GM12872 (cell line): ENCODE data around the gene SLC35F6.

Experiments
- CTCF ChIP-seq: IDR thresholded peaks from 3 replicates; pipeline ENCODE4 v1.5.1; 2011; ENCODE audit warnings: low read depth, mild to moderate bottlenecking, low read length, moderate library complexity; ENCODE audit not compliant: insufficient read depth

Gene SLC35F6

GRCh38 chr2:26742048-26742770 lies 21.9 kb upstream of the SLC35F6 start:
- TF ChIP-seq CTCF: no peak

- TF ChIP-seq CTCF: no peak
Measured at GRCh38 chr2:26743852-26744251, 20.2 kb upstream of the SLC35F6 start.

- no peak for TF ChIP-seq CTCF
Measured at GRCh38 chr2:26744953-26745352, 19.1 kb upstream of the SLC35F6 start.

- peak; percentile 92 for TF ChIP-seq CTCF
Measured at GRCh38 chr2:26745609-26746327, 18.3 kb upstream of the SLC35F6 start.

- TF ChIP-seq CTCF: no peak
Measured at GRCh38 chr2:26746934-26747333, 17.1 kb upstream of the SLC35F6 start.

- TF ChIP-seq CTCF: no peak
Measured at GRCh38 chr2:26752656-26753055, 11.4 kb upstream of the SLC35F6 start.

GRCh38 chr2:26754539-26754938 lies 9.5 kb upstream of the SLC35F6 start:
- no peak for TF ChIP-seq CTCF
